H1 (cell line): ENCODE results near the gene ADK. TPM values are rescaled to one million over a fixed set of nuclear protein-coding genes. Genes with fewer than 3 reads are reported as not detected.

ENCODE experiments used
- CTCF ChIA-PET: fragments of 300-600 bp; sonication (Branson Sonifier 250); formaldehyde crosslinking; loops from one replicate; lab custom pipeline; 2021; ENCODE audit not compliant: partially characterized antibody; lab: Charles Lee
- POLR2A ChIA-PET: fragments of 300-600 bp; sonication (Branson Sonifier 250); formaldehyde crosslinking; loops from one replicate; lab custom pipeline; 2021; ENCODE audit warnings: inconsistent platforms; ENCODE audit not compliant: partially characterized antibody; lab: Charles Lee
- DNase-seq, 2 experiments: peaks; one replicate each; pipeline versions ENCODE4 v3.0.0 to v3.0.0-alpha.2; 2010 to 2022; ENCODE audit warnings: low spot score in 2 of 2, low read depth in 1 of 2, mixed read lengths in 1 of 2
- FAIRE-seq: peaks from 2 replicates; lab custom pipeline; 2011; peaks lifted over from hg19 to GRCh38; lab: Jason Lieb, UNC
- H2AFZ ChIP-seq: 2 replicates; pipeline ENCODE4 v1.8.1; 2012; ENCODE audit warnings: low read length, inconsistent platforms
- H2AK5ac ChIP-seq: 2 replicates; pipeline ENCODE4 v1.6.1; 2013; ENCODE audit warnings: low read depth, low read length
- H2BK120ac ChIP-seq: replicated peaks from 2 replicates; pipeline ENCODE3; 2013; ENCODE audit warnings: low read depth, low read length, inconsistent platforms
- H2BK12ac ChIP-seq: 2 replicates; pipeline ENCODE4 v1.6.1; 2013; ENCODE audit warnings: low read depth, low read length
- H2BK15ac ChIP-seq: 2 replicates; pipeline ENCODE4 v1.6.1; 2013; ENCODE audit warnings: low read length
- H2BK20ac ChIP-seq: 2 replicates; pipeline ENCODE4 v1.6.1; 2013; ENCODE audit warnings: low read length
- H2BK5ac ChIP-seq: 2 replicates; pipeline ENCODE4 v1.6.1; 2013; ENCODE audit warnings: low read depth, low read length
- H3K14ac ChIP-seq: 2 replicates; pipeline ENCODE4 v1.6.1; 2013; ENCODE audit warnings: inconsistent platforms; ENCODE audit not compliant: insufficient read length
- H3K18ac ChIP-seq: 2 replicates; pipeline ENCODE4 v1.6.1; 2013; ENCODE audit warnings: low read length; ENCODE audit errors: extremely low read depth
- H3K23ac ChIP-seq: 2 replicates; pipeline ENCODE4 v1.6.1; 2013; ENCODE audit warnings: inconsistent platforms; ENCODE audit not compliant: insufficient read length
- H3K23me2 ChIP-seq: 2 replicates; pipeline ENCODE4 v1.6.1; 2013; ENCODE audit warnings: low read depth, low read length
- H3K27ac ChIP-seq: 2 replicates; pipeline ENCODE4 v1.6.1; 2011; ENCODE audit warnings: low read depth, low read length, inconsistent platforms
- H3K27me3 ChIP-seq, 4 experiments: replicated peaks in 1 of 4; 1 replicate in 1 of 4; 2 replicates in 3 of 4; pipeline versions ENCODE4 v1.6.1 to v1.8.1; 2011 to 2013; ENCODE audit warnings: low read length in 3 of 4, mild to moderate bottlenecking in 3 of 4, inconsistent platforms in 2 of 4, mixed read lengths in 2 of 4, moderate library complexity in 1 of 4; ENCODE audit not compliant: control insufficient read depth in 3 of 4, insufficient read depth in 3 of 4; ENCODE audit errors: extremely low read depth in 1 of 4
- H3K36me3 ChIP-seq, 4 experiments: 2 replicates each; pipeline versions ENCODE4 v1.6.1 to v1.8.1; 2011 to 2013; ENCODE audit warnings: mild to moderate bottlenecking in 4 of 4, low read length in 3 of 4, moderate library complexity in 2 of 4, control low read depth in 1 of 4, inconsistent platforms in 1 of 4; ENCODE audit not compliant: insufficient read depth in 4 of 4, control insufficient read depth in 2 of 4
- H3K4ac ChIP-seq: replicated peaks from 2 replicates; pipeline ENCODE3; 2013; ENCODE audit warnings: low read length, low read depth, mixed read lengths, inconsistent platforms; ENCODE audit not compliant: insufficient read length
- H3K4me1 ChIP-seq, 4 experiments: replicated peaks in 1 of 4; 1 replicate in 1 of 4; 2 replicates in 3 of 4; pipeline versions ENCODE4 v1.6.1 to v1.8.1; 2011 to 2013; ENCODE audit warnings: low read length in 3 of 4, inconsistent platforms in 2 of 4, mixed read lengths in 1 of 4; ENCODE audit not compliant: insufficient read depth in 4 of 4, control insufficient read depth in 3 of 4
- H3K4me2 ChIP-seq, 2 experiments: 2 replicates each; pipeline versions ENCODE4 v1.6.1 to v1.8.1; 2011 to 2013; ENCODE audit warnings: low read depth in 2 of 2, low read length in 2 of 2, control low read depth in 1 of 2, inconsistent platforms in 1 of 2, mild to moderate bottlenecking in 1 of 2; ENCODE audit not compliant: insufficient read depth in 1 of 2
- H3K4me3 ChIP-seq, 4 experiments: fragments of 200-600, 300-600 bp in 1 of 4; sonication (generic), shearing (Covaris generic), sonication (Bioruptor Twin) in 1 of 4; 2 replicates each; pipeline versions ENCODE4 v1.5.1 to v1.8.1; 2011 to 2016; ENCODE audit warnings: low read length in 4 of 4, low read depth in 3 of 4, control low read depth in 2 of 4, inconsistent platforms in 2 of 4, mild to moderate bottlenecking in 2 of 4, mixed read lengths in 1 of 4, moderate library complexity in 1 of 4; ENCODE audit not compliant: insufficient read depth in 2 of 4; ENCODE audit errors: extremely low read depth in 1 of 4
- H3K56ac ChIP-seq: replicated peaks from 2 replicates; pipeline ENCODE3; 2013; ENCODE audit warnings: low read depth, mild to moderate bottlenecking, mixed read lengths, low read length, inconsistent platforms; ENCODE audit not compliant: insufficient read length
- H3K79me1 ChIP-seq: 2 replicates; pipeline ENCODE4 v1.6.1; 2013; ENCODE audit warnings: low read depth, low read length, control low read depth
- H3K79me2 ChIP-seq, 2 experiments: 2 replicates each; pipeline versions ENCODE4 v1.6.1 to v1.8.1; 2012 to 2013; ENCODE audit warnings: low read length in 2 of 2, mild to moderate bottlenecking in 2 of 2, inconsistent platforms in 1 of 2; ENCODE audit not compliant: insufficient read depth in 2 of 2, control insufficient read depth in 1 of 2
- H3K9ac ChIP-seq, 4 experiments: replicated peaks in 1 of 4; 1 replicate in 1 of 4; 2 replicates in 3 of 4; pipeline versions ENCODE4 v1.6.1 to v1.8.1; 2011 to 2013; ENCODE audit warnings: low read depth in 3 of 4, low read length in 3 of 4, control low read depth in 2 of 4, mild to moderate bottlenecking in 2 of 4, moderate library complexity in 2 of 4, inconsistent platforms in 1 of 4; ENCODE audit errors: extremely low read depth in 1 of 4
- H3K9me3 ChIP-seq, 2 experiments: 2 replicates each; pipeline versions ENCODE4 v1.6.1 to v1.8.1; 2012 to 2013; ENCODE audit warnings: mild to moderate bottlenecking in 2 of 2, moderate library complexity in 2 of 2, control low read depth in 1 of 2, inconsistent platforms in 1 of 2, low read depth in 1 of 2, low read length in 1 of 2, mixed read lengths in 1 of 2; ENCODE audit not compliant: insufficient read depth in 2 of 2
- H4K20me1 ChIP-seq, 2 experiments: replicated peaks in 1 of 2; 2 replicates each; pipeline versions ENCODE3 to v1.8.1; 2011 to 2013; ENCODE audit warnings: inconsistent platforms in 2 of 2, low read length in 2 of 2, mild to moderate bottlenecking in 1 of 2; ENCODE audit not compliant: insufficient read depth in 2 of 2, control insufficient read depth in 1 of 2
- H4K5ac ChIP-seq: 2 replicates; pipeline ENCODE4 v1.6.1; 2013; ENCODE audit warnings: low read length, low read depth, mixed read lengths, inconsistent platforms; ENCODE audit not compliant: insufficient read length
- H4K8ac ChIP-seq: 2 replicates; pipeline ENCODE4 v1.8.0; 2013; ENCODE audit warnings: mild to moderate bottlenecking, moderate library complexity, low read length, inconsistent platforms; ENCODE audit not compliant: insufficient read depth; ENCODE audit errors: extremely low read depth
- H4K91ac ChIP-seq: replicated peaks from 2 replicates; pipeline ENCODE3; 2013; ENCODE audit warnings: low read length, mixed read lengths, inconsistent platforms; ENCODE audit not compliant: insufficient read length
- BRCA1 ChIP-seq: IDR thresholded peaks from 2 replicates; pipeline ENCODE4 v1.6.1; 2012; ENCODE audit warnings: low read depth, low read length, improper control_type of control experiment
- CREB1 ChIP-seq: IDR thresholded peaks from 2 replicates; pipeline ENCODE4 v1.6.1; 2012; ENCODE audit warnings: inconsistent platforms
- GABPA ChIP-seq: IDR thresholded peaks from 2 replicates; pipeline ENCODE4 v1.6.1; 2011; ENCODE audit warnings: mild to moderate bottlenecking, low read length, moderate library complexity, borderline replicate concordance; ENCODE audit not compliant: insufficient read depth
- MAX ChIP-seq: IDR thresholded peaks from 2 replicates; pipeline ENCODE4 v1.6.1; 2012; ENCODE audit warnings: inconsistent platforms
- POLR2A ChIP-seq, 2 experiments: IDR thresholded peaks; 1 replicate in 1 of 2; 2 replicates in 1 of 2; pipeline ENCODE4 v1.6.1; 2011; ENCODE audit warnings: low read depth in 2 of 2, low read length in 2 of 2, mild to moderate bottlenecking in 2 of 2; ENCODE audit errors: control extremely low read depth in 1 of 2
- POU5F1 ChIP-seq: IDR thresholded peaks from 2 replicates; pipeline ENCODE4 v1.6.1; 2011; ENCODE audit warnings: low read depth, mild to moderate bottlenecking, low read length, moderate library complexity
- SIN3A ChIP-seq, 2 experiments: IDR thresholded peaks in 1 of 2; conservative IDR thresholded peaks in 1 of 2; 2 replicates each; pipeline ENCODE4 v1.6.1; 2011 to 2012; ENCODE audit warnings: low read length in 2 of 2, improper control_type of control experiment in 1 of 2, low read depth in 1 of 2, mild to moderate bottlenecking in 1 of 2
- SP1 ChIP-seq: IDR thresholded peaks from 2 replicates; pipeline ENCODE4 v1.6.1; 2011; ENCODE audit warnings: low read depth, low read length
- TAF1 ChIP-seq: IDR thresholded peaks from 2 replicates; pipeline ENCODE4 v1.6.1; 2011; ENCODE audit warnings: mild to moderate bottlenecking, low read depth, low read length
- TAF7 ChIP-seq: optimal IDR thresholded peaks from 2 replicates; pipeline ENCODE3; 2011; ENCODE audit warnings: low read depth, mild to moderate bottlenecking, inconsistent platforms, low read length, moderate library complexity, borderline replicate concordance
- WGBS, 2 experiments: shearing (Covaris generic) in 1 of 2; methylation state at CpG; one replicate each; pipeline versions ENCODE4 v1.1.6 to v1.1.7; 2013 to 2015; ENCODE audit warnings: low lambda C conversion rate in 2 of 2, mixed read lengths in 2 of 2, inconsistent platforms in 1 of 2, low coverage in 1 of 2, missing lambda C conversion rate in 1 of 2; ENCODE audit not compliant: insufficient replicate concordance in 2 of 2, insufficient coverage in 1 of 2, insufficient read length in 1 of 2; ENCODE audit errors: extremely low coverage in 1 of 2, missing lambda C conversion rate in 1 of 2; 5-methylcytosine and 5-hydroxymethylcytosine counted together
- polyA plus RNA-seq, 7 experiments: library from polyadenylated mRNA; depleted of rRNA in 3 of 7; stranded (reverse) in 5 of 7; unstranded in 2 of 7; fragments of >200 nt in 5 of 7; fragments of 200-250 nt in 2 of 7; gene quantifications; 1 replicate in 5 of 7; 2 replicates in 1 of 7; 4 replicates in 1 of 7; pipeline versions ENCODE4 v1.2.1 to v1.2.3, GENCODE V29; 2011 to 2013; ENCODE audit warnings: missing spikeins in 2 of 7, mixed read lengths in 2 of 7
- total RNA-seq: library from RNA; stranded (reverse); fragmentation: NEBNext Ultra II Directional; extraction: Animal tissue kit (Norgen Biotek cat#: 25700); gene quantifications from 2 replicates; pipeline ENCODE4 v1.2.1, GENCODE V29; 2021
- TF ChIP-seq, protein P1 (sequence below): IDR thresholded peaks from 2 replicates; pipeline ENCODE4 v1.6.1; 2012; ENCODE audit warnings: inconsistent platforms
- TF ChIP-seq, protein P2 (sequence below): IDR thresholded peaks from 2 replicates; pipeline ENCODE4 v1.6.1; 2011; ENCODE audit warnings: low read depth, mild to moderate bottlenecking, low read length; ENCODE audit not compliant: insufficient read depth

Gene ADK
- total and polyA plus RNA-seq, 2 of the 8 experiments (the other 6 are each of a cell fraction or from before 2014, with no cell fraction given), result 12.3 to 42.4 TPM

GRCh38 chr10:74179111-74179710, 28.2 kb downstream of the ADK start:
- H3K4me3 ChIP-seq, result no peak overlapping the region
- H3K27ac ChIP-seq, result no peak overlapping the region
- peaks cover 2 to 4% (median 3%) of the 10 kb centered on the region in 4 experiments; a peak in 4 of 7 replicates for H3K4me1 ChIP-seq
- no peak overlapping the region for H3K9ac ChIP-seq
- DNase-seq (no peak), FAIRE-seq (no peak)
- ChIA-PET CTCF (interaction anchor here (0.6 to 1.3 kb wide), 2 partner anchors 533 to 1008 kb away, joined by 3 read pairs; no protein-coding TSS in a partner anchor), POLR2A (interaction anchor here (1.7 kb wide), 1 partner anchor 35 kb away, joined by 5 read pairs; no protein-coding TSS in a partner anchor)
- H2BK120ac ChIP-seq, result no peak overlapping the region
- H3K4me2 ChIP-seq, result no peak overlapping the region; a peak in 1 of 4 replicates
- no peak overlapping the region for H2BK15ac ChIP-seq
- H3K27me3 ChIP-seq, result no peaks in the 10 kb centered on the region
- H4K91ac ChIP-seq, result no peak overlapping the region
- WGBS, 2 experiments, result 84% methylated on average over 2 of the region's 2 CpGs; no CpG with 5 or more reads in 1 of the 2 experiments
- peaks cover 3 to 58% of the 10 kb centered on the region in 2 experiments for H3K79me2 ChIP-seq
- no peak overlapping the region for H2AK5ac ChIP-seq
- H2AFZ ChIP-seq, result no peak overlapping the region
- H3K4ac ChIP-seq, result no peak overlapping the region
- H2BK20ac ChIP-seq, result no peak overlapping the region
- H2BK5ac ChIP-seq, result no peak overlapping the region
- H4K20me1 ChIP-seq, result peaks cover 0 to 2% of the 10 kb centered on the region in 2 experiments
- H3K79me1 ChIP-seq, result 0 out of 2 replicates have a peak, but pooled peaks cover 2% of the 10 kb centered on the region
- no peak overlapping the region for H4K8ac ChIP-seq
- H3K23me2 ChIP-seq, result peaks cover 7% of the 10 kb centered on the region; the same call in 1 of the 2 replicates
- H3K56ac ChIP-seq, result no peak overlapping the region
- no peaks in the 10 kb centered on the region for H3K36me3 ChIP-seq
- H3K18ac ChIP-seq, result no peak overlapping the region
- H3K9me3 ChIP-seq, result no peaks in the 10 kb centered on the region
- H4K5ac ChIP-seq, result no peak overlapping the region
- no peak overlapping the region for H3K14ac ChIP-seq
- H3K23ac ChIP-seq, result no peak overlapping the region
- H2BK12ac ChIP-seq, result no peak overlapping the region
- TF ChIP-seq, protein P1, sequence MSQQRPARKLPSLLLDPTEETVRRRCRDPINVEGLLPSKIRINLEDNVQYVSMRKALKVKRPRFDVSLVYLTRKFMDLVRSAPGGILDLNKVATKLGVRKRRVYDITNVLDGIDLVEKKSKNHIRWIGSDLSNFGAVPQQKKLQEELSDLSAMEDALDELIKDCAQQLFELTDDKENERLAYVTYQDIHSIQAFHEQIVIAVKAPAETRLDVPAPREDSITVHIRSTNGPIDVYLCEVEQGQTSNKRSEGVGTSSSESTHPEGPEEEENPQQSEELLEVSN, result no peak
- TF ChIP-seq POLR2A (IDR thresholded peaks at IDR 0.05; ENCODE audit: control extremely low read depth in 1 of 2, low read depth in 2 of 2, low read length in 2 of 2), result no peak
- TF ChIP-seq CREB1, result no peak
- TF ChIP-seq GABPA, result no peak
- no peak for TF ChIP-seq POU5F1
- no peak for TF ChIP-seq BRCA1
- no peak for TF ChIP-seq TAF7
- TF ChIP-seq TAF1, result no peak
- TF ChIP-seq, protein P2, sequence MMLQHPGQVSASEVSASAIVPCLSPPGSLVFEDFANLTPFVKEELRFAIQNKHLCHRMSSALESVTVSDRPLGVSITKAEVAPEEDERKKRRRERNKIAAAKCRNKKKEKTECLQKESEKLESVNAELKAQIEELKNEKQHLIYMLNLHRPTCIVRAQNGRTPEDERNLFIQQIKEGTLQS, result no peak
- no peak for TF ChIP-seq SP1
- TF ChIP-seq MAX, result no peak
- no peak for TF ChIP-seq SIN3A (conservative IDR thresholded peaks at IDR 0.05 in 1 of 2, IDR thresholded peaks at IDR 0.05 in 1 of 2; ENCODE audit: low read depth in 1 of 2, low read length in 2 of 2)
